NCI-H460 (cell line): ENCODE measurements around the gene HIPK2. TPM values are rescaled to one million over a fixed set of nuclear protein-coding genes. Genes with fewer than 3 reads are reported as not detected.
"Not testable (repeated sequence)": the region's sequence is repeated elsewhere in the genome, so short reads cannot be mapped to it uniquely, and the experiment has no call there.

Experiments used
- DNase-seq: peaks from one replicate; pipeline ENCODE4 v3.0.0-alpha.2; 2016; ENCODE audit warnings: low read depth; ENCODE audit errors: extremely low read depth
- total RNA-seq: library from RNA; depleted of rRNA; stranded (reverse); fragments of >200 nt; shearing (Covaris generic); gene quantifications from 2 replicates; pipeline ENCODE4 v1.2.3, GENCODE V29; 2014

Gene HIPK2
- total RNA-seq, 1 experiment from 2014 or later: 20.6 TPM

GRCh38 chr7:139679731-139680594 is 97.8 kb downstream of the HIPK2 start:
- DNase-seq: no peak

GRCh38 chr7:139676390-139676789 is 101.4 kb downstream of the HIPK2 start:
- DNase-seq: no peak

- DNase-seq: no peak
Measured at GRCh38 chr7:139675127-139676125, 102.4 kb downstream of the HIPK2 start.

GRCh38 chr7:139674752-139675126 is 103.1 kb downstream of the HIPK2 start:
- DNase-seq: no peak

GRCh38 chr7:139674341-139674740 is 103.5 kb downstream of the HIPK2 start:
- DNase-seq: no peak

GRCh38 chr7:139673762-139674161 is 104.0 kb downstream of the HIPK2 start:
- DNase-seq: no peak

- no peak for DNase-seq
Measured at GRCh38 chr7:139673230-139673629, 104.6 kb downstream of the HIPK2 start.

- DNase-seq: no peak
Measured at GRCh38 chr7:139671967-139672366, 105.8 kb downstream of the HIPK2 start.

GRCh38 chr7:139670662-139671061 is 107.1 kb downstream of the HIPK2 start:
- not testable (repeated sequence) for DNase-seq

GRCh38 chr7:139669106-139670061 is 108.4 kb downstream of the HIPK2 start:
- no peak for DNase-seq

GRCh38 chr7:139667377-139667776 is 110.4 kb downstream of the HIPK2 start:
- no peak for DNase-seq

- no peak for DNase-seq
Measured at GRCh38 chr7:139666501-139666900, 111.3 kb downstream of the HIPK2 start.

- DNase-seq: no peak
Measured at GRCh38 chr7:139664434-139664833, 113.4 kb downstream of the HIPK2 start.

GRCh38 chr7:139663608-139664177 is 114.1 kb downstream of the HIPK2 start:
- DNase-seq: no peak

- DNase-seq: no peak
Measured at GRCh38 chr7:139661903-139662302, 115.9 kb downstream of the HIPK2 start.

GRCh38 chr7:139661043-139661440 is 116.8 kb downstream of the HIPK2 start:
- no peak for DNase-seq

- no peak for DNase-seq
Measured at GRCh38 chr7:139660317-139661042, 117.3 kb downstream of the HIPK2 start.

- DNase-seq: no peak
Measured at GRCh38 chr7:139659922-139660316, 117.9 kb downstream of the HIPK2 start.
